Measurements from ENCODE around the gene GSX1. TPM values are rescaled to one million over a fixed set of nuclear protein-coding genes. Genes with fewer than 3 reads are reported as not detected.

GSX1 gene
- total RNA-seq, 1 experiment from 2014 or later = not detected

DNA sequence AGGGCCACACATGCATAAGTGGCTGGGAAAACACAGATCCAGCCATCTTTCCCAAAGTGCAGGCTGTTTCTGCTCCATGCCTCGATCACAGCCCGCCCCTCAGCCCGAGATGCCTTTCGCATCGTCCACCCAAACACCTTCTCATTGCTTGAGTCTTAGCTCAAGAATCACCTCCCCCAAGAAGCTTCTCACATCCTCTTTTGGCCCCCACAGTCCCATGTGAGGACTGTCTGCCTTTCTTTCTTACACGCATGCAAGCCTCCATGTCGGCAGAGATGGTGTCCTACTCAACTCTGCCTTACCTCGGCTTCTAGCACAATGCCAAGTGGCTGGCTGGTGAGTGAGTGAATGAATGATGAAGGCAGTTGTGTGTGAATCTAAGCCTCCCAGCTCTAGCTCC is 18.1 kb upstream of the GSX1 start:
- no peak for ATAC-seq
- DNase-seq (ENCODE audit: low read depth, low spot score) = no peak
- BruUV-seq (replicated peaks) = no TSS peak
- CTCF ChIA-PET = no interaction called here
- H3K4me1 ChIP-seq (ENCODE audit: control insufficient read depth in 1 of 2, insufficient read depth in 2 of 2, low read length in 2 of 2) = no peaks in the 10 kb centered on the region
- H3K9me2 ChIP-seq (ENCODE audit: insufficient read depth) = no peaks in the 10 kb centered on the region
- no peak overlapping the region for H3K4me2 ChIP-seq (ENCODE audit: low read length)
- H3K27ac ChIP-seq (ENCODE audit: low read depth, low read length) = no peak overlapping the region
- TF ChIP-seq CBX3 (IDR thresholded peaks at IDR 0.05; ENCODE audit: low read depth) = no peak
- TF ChIP-seq, protein P1, sequence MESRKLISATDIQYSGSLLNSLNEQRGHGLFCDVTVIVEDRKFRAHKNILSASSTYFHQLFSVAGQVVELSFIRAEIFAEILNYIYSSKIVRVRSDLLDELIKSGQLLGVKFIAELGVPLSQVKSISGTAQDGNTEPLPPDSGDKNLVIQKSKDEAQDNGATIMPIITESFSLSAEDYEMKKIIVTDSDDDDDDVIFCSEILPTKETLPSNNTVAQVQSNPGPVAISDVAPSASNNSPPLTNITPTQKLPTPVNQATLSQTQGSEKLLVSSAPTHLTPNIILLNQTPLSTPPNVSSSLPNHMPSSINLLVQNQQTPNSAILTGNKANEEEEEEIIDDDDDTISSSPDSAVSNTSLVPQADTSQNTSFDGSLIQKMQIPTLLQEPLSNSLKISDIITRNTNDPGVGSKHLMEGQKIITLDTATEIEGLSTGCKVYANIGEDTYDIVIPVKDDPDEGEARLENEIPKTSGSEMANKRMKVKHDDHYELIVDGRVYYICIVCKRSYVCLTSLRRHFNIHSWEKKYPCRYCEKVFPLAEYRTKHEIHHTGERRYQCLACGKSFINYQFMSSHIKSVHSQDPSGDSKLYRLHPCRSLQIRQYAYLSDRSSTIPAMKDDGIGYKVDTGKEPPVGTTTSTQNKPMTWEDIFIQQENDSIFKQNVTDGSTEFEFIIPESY (IDR thresholded peaks at IDR 0.05; ENCODE audit: extremely low read depth, insufficient replicate concordance, low read length) = no peak
- intact Hi-C loops (cut with micrococcal nuclease) = loop anchor here (5.0 kb wide), 1 partner anchor 392 kb away; no protein-coding TSS in a partner anchor
- no peaks in the 10 kb centered on the region for H3K79me2 ChIP-seq (ENCODE audit: insufficient read depth, low read length)
- no peaks in the 10 kb centered on the region; the same call in 1 of the 2 replicates for H3K27me3 ChIP-seq (ENCODE audit: insufficient read depth, low read length)
- no peak overlapping the region for H2AFZ ChIP-seq (ENCODE audit: low read depth, low read length, poor library complexity, severe bottlenecking)
- no peaks in the 10 kb centered on the region for H3K36me3 ChIP-seq (ENCODE audit: control insufficient read depth in 1 of 2, insufficient read depth in 2 of 2, low read length in 2 of 2)
- POLR2A ChIA-PET = no interaction called here
- no peaks in the 10 kb centered on the region for H4K20me1 ChIP-seq (ENCODE audit: insufficient read depth)
- H3K9me3 ChIP-seq (ENCODE audit: control insufficient read depth in 1 of 2, insufficient read depth in 1 of 2, low read depth in 1 of 2, low read length in 2 of 2) = no peaks in the 10 kb centered on the region
- H3K4me3 ChIP-seq (replicated peaks in 1 of 2; ENCODE audit: low read depth in 1 of 2, low read length in 2 of 2) = no peak overlapping the region
- no peak overlapping the region for H3K9ac ChIP-seq (ENCODE audit: low read length)
- RAD21 ChIA-PET (ENCODE audit: low non-redundant PET in 1 of 2, low total read pairs in 2 of 2, uncharacterized antibody in 2 of 2, unreplicated experiment in 2 of 2) = no interaction called here

DNA sequence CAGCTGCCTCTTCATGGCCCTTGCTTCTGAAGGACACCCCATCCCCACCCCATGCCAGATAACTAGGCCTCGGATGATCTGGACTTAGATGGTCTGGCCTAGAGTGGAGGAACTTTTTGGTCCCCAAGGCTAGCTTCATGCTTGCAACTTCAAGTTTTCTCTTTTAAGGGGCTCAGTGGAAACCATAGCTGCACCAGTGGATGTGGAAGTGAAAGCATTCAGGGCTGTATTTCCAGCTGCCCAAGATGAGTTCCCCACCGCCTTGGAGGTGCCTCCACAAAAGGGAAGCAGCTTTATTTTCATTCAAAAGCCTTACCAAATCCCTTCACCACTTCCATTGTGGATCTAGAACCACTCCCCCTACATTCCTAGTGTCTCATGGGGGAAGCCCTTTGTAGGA is 17.6 kb upstream of the GSX1 start:
- intact Hi-C loops (cut with micrococcal nuclease) = loop anchor here (5.0 kb wide), 1 partner anchor 392 kb away; no protein-coding TSS in a partner anchor
- CTCF ChIA-PET = no interaction called here
- POLR2A ChIA-PET = no interaction called here

More for the DNA sequence above, 17.6 kb upstream of the GSX1 start:
- Histone ChIP-seq H3K4me1 (ENCODE audit: control insufficient read depth in 1 of 2, insufficient read depth in 2 of 2, low read length in 2 of 2) (no peaks in the 10 kb centered on the region), H3K36me3 (ENCODE audit: control insufficient read depth in 1 of 2, insufficient read depth in 2 of 2, low read length in 2 of 2) (no peaks in the 10 kb centered on the region), H4K20me1 (ENCODE audit: insufficient read depth) (no peaks in the 10 kb centered on the region), H3K79me2 (ENCODE audit: insufficient read depth, low read length) (no peaks in the 10 kb centered on the region), H3K9me2 (ENCODE audit: insufficient read depth) (no peaks in the 10 kb centered on the region), H3K27me3 (ENCODE audit: insufficient read depth, low read length) (no peaks in the 10 kb centered on the region; the same call in 1 of the 2 replicates), H3K4me3 (replicated peaks in 1 of 2; ENCODE audit: low read depth in 1 of 2, low read length in 2 of 2) (no peak overlapping the region), H3K27ac (ENCODE audit: low read depth, low read length) (no peak overlapping the region), H3K9ac (ENCODE audit: low read length) (no peak overlapping the region), H3K4me2 (ENCODE audit: low read length) (no peak overlapping the region), H3K9me3 (ENCODE audit: control insufficient read depth in 1 of 2, insufficient read depth in 1 of 2, low read depth in 1 of 2, low read length in 2 of 2) (no peaks in the 10 kb centered on the region), H2AFZ (ENCODE audit: low read depth, low read length, poor library complexity, severe bottlenecking) (no peak overlapping the region)
- ATAC-seq (no peak), DNase-seq (ENCODE audit: low read depth, low spot score) (no peak)
- TF ChIP-seq SP1 (IDR thresholded peaks at IDR 0.05; ENCODE audit: low read depth) (no peak), ELF1 (IDR thresholded peaks at IDR 0.05; ENCODE audit: borderline replicate concordance, low read depth) (no peak), FOSL1 (IDR thresholded peaks at IDR 0.05; ENCODE audit: low read depth) (no peak), CBX3 (IDR thresholded peaks at IDR 0.05; ENCODE audit: low read depth) (no peak), RAD21 (IDR thresholded peaks at IDR 0.05; ENCODE audit: low read depth) (no peak)
- TF ChIP-seq, protein P2, sequence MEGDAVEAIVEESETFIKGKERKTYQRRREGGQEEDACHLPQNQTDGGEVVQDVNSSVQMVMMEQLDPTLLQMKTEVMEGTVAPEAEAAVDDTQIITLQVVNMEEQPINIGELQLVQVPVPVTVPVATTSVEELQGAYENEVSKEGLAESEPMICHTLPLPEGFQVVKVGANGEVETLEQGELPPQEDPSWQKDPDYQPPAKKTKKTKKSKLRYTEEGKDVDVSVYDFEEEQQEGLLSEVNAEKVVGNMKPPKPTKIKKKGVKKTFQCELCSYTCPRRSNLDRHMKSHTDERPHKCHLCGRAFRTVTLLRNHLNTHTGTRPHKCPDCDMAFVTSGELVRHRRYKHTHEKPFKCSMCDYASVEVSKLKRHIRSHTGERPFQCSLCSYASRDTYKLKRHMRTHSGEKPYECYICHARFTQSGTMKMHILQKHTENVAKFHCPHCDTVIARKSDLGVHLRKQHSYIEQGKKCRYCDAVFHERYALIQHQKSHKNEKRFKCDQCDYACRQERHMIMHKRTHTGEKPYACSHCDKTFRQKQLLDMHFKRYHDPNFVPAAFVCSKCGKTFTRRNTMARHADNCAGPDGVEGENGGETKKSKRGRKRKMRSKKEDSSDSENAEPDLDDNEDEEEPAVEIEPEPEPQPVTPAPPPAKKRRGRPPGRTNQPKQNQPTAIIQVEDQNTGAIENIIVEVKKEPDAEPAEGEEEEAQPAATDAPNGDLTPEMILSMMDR (IDR thresholded peaks at IDR 0.05 in 2 of 3, conservative IDR thresholded peaks at IDR 0.05 in 1 of 3; ENCODE audit: borderline replicate concordance in 1 of 3, insufficient read depth in 1 of 3, low read depth in 2 of 3, low read length in 2 of 3) = no peak
- RAD21 ChIA-PET (ENCODE audit: low non-redundant PET in 1 of 2, low total read pairs in 2 of 2, uncharacterized antibody in 2 of 2, unreplicated experiment in 2 of 2) = no interaction called here
- no TSS peak for BruUV-seq (replicated peaks)
